KMS-11 (cell line): ENCODE results near the gene GBGT1.

Experiments used
- H2AFZ ChIP-seq: fragments of 200-600 bp; sonication (generic); 2 replicates; pipeline ENCODE4 v1.6.1; 2016; ENCODE audit warnings: antibody characterized with exemption, mixed run types, low read depth
- H3K27ac ChIP-seq: fragments of 200-600 bp; sonication (generic); 2 replicates; pipeline ENCODE4 v1.6.1; 2016; ENCODE audit warnings: mild to moderate bottlenecking, mixed run types
- H3K27me3 ChIP-seq: fragments of 200-600 bp; sonication (generic); 2 replicates; pipeline ENCODE4 v1.6.1; 2017; ENCODE audit warnings: mild to moderate bottlenecking, low read depth, mixed run types, moderate library complexity; ENCODE audit not compliant: insufficient read depth
- H3K36me3 ChIP-seq: fragments of 200-600 bp; sonication (generic); 2 replicates; pipeline ENCODE4 v1.6.1; 2017; ENCODE audit warnings: mild to moderate bottlenecking, mixed run types; ENCODE audit not compliant: insufficient read depth
- H3K4me1 ChIP-seq: fragments of 200-600 bp; sonication (generic); 2 replicates; pipeline ENCODE4 v1.6.1; 2016; ENCODE audit warnings: mild to moderate bottlenecking, low read depth, mixed run types; ENCODE audit not compliant: poor library complexity, severe bottlenecking
- H3K4me2 ChIP-seq: fragments of 200-600 bp; sonication (generic); 2 replicates; pipeline ENCODE4 v1.7.0; 2016; ENCODE audit warnings: mild to moderate bottlenecking, mixed run types
- H3K4me3 ChIP-seq: fragments of 200-600 bp; sonication (generic); IDR thresholded peaks from 2 replicates; pipeline ENCODE4 v1.6.1; 2017; ENCODE audit warnings: low read depth, low read length, mixed read lengths; ENCODE audit not compliant: insufficient read depth
- H3K79me2 ChIP-seq: fragments of 200-600 bp; sonication (generic); 2 replicates; pipeline ENCODE4 v1.6.1; 2016; ENCODE audit warnings: low read depth, mixed run types; ENCODE audit not compliant: insufficient read depth
- H3K9ac ChIP-seq: fragments of 200-600 bp; sonication (generic); 2 replicates; pipeline ENCODE4 v1.6.1; 2016; ENCODE audit warnings: mild to moderate bottlenecking, mixed run types
- H4K20me1 ChIP-seq: fragments of 200-600 bp; sonication (generic); 2 replicates; pipeline ENCODE4 v1.6.1; 2016; ENCODE audit warnings: mild to moderate bottlenecking, mixed run types; ENCODE audit not compliant: insufficient read depth
- TF ChIP-seq, protein P1 (sequence below): fragments of 200-600 bp; sonication (generic); conservative IDR thresholded peaks from 2 replicates; pipeline ENCODE4 v1.6.1; 2017; ENCODE audit warnings: low read depth, mild to moderate bottlenecking, antibody characterized with exemption, low read length, moderate library complexity, mixed read lengths

GBGT1 gene

GRCh38 chr9:133151601-133152525 is 11.9 kb downstream of the GBGT1 start:
- Histone ChIP-seq H3K4me2 (no peak overlapping the region), H2AFZ (no peak overlapping the region), H3K79me2 (peaks cover 17% of the 10 kb centered on the region), H3K9ac (no peak overlapping the region), H3K27me3 (peaks cover 5% of the 10 kb centered on the region; the same call in 1 of the 2 replicates), H3K27ac (no peak overlapping the region), H4K20me1 (no peaks in the 10 kb centered on the region), H3K4me3 (no peak overlapping the region), H3K4me1 (peaks cover 19% of the 10 kb centered on the region), H3K36me3 (no peaks in the 10 kb centered on the region)
- TF ChIP-seq, protein P1, sequence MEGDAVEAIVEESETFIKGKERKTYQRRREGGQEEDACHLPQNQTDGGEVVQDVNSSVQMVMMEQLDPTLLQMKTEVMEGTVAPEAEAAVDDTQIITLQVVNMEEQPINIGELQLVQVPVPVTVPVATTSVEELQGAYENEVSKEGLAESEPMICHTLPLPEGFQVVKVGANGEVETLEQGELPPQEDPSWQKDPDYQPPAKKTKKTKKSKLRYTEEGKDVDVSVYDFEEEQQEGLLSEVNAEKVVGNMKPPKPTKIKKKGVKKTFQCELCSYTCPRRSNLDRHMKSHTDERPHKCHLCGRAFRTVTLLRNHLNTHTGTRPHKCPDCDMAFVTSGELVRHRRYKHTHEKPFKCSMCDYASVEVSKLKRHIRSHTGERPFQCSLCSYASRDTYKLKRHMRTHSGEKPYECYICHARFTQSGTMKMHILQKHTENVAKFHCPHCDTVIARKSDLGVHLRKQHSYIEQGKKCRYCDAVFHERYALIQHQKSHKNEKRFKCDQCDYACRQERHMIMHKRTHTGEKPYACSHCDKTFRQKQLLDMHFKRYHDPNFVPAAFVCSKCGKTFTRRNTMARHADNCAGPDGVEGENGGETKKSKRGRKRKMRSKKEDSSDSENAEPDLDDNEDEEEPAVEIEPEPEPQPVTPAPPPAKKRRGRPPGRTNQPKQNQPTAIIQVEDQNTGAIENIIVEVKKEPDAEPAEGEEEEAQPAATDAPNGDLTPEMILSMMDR = no peak

DNA sequence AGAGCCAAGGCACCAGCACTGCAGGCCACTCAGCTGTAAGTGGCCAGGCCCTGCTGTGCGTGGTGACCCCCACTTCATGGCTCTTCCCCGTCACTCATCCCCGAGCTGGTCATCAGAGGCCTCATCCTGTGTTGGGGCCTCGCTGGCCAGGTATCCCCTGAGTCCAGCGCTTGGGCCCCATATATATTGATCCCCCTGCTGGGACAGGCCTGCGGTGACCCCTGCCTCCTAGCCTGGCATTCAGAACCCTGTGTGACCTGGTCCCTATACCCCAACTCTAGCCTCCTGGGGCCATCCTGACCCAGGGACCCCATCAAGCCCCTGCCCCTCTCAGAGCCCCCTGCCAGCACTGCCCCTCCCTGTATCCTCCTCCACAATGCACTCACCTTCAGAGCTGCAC is 12.7 kb downstream of the GBGT1 start:
- TF ChIP-seq, protein P1 = no peak
- Histone ChIP-seq H3K9ac (no peak overlapping the region), H3K79me2 (peaks cover 25% of the 10 kb centered on the region), H2AFZ (no peak overlapping the region), H4K20me1 (no peaks in the 10 kb centered on the region), H3K4me3 (no peak overlapping the region), H3K4me2 (no peak overlapping the region), H3K36me3 (no peaks in the 10 kb centered on the region), H3K4me1 (peaks cover 23% of the 10 kb centered on the region), H3K27me3 (0 out of 2 replicates have a peak, but pooled peaks cover 2% of the 10 kb centered on the region), H3K27ac (no peak overlapping the region)

- peak overlapping the region; percentile 85 for H3K27ac ChIP-seq
Measured at GRCh38 chr9:133149130-133150015, 14.3 kb downstream of the GBGT1 start.

More at GRCh38 chr9:133149130-133150015, 14.3 kb downstream of the GBGT1 start:
- Histone ChIP-seq H3K4me1 (peaks cover 34% of the 10 kb centered on the region), H3K36me3 (no peaks in the 10 kb centered on the region), H3K27me3 (0 out of 2 replicates have a peak, but pooled peaks cover 2% of the 10 kb centered on the region), H3K4me3 (no peak overlapping the region), H4K20me1 (no peaks in the 10 kb centered on the region), H3K79me2 (peaks cover 30% of the 10 kb centered on the region), H3K9ac (peak overlapping the region; percentile 88), H3K4me2 (peak overlapping the region; percentile 87), H2AFZ (peak overlapping the region; percentile 85)
- TF ChIP-seq, protein P1 = no peak
